Astrocyte of the spinal cord (primary cell): Measurements from ENCODE around the gene MCIDAS.

Source experiments
- DNase-seq: peaks from one replicate; pipeline ENCODE4 v3.0.0; 2011; ENCODE audit warnings: low read depth, low spot score
- H3K4me3 ChIP-seq: 2 replicates; pipeline ENCODE4 v1.5.1; 2011; ENCODE audit warnings: low read depth, mild to moderate bottlenecking, low read length, moderate library complexity
- in situ Hi-C: cut with HindIII; loops from 2 replicates; pipeline ENCODE4 v1.10.0; 2017; ENCODE audit warnings: low sequenced_read_pairs
- TF ChIP-seq, protein P1 (sequence below): IDR thresholded peaks from 2 replicates; pipeline ENCODE4 v1.5.1; 2012; ENCODE audit warnings: low read depth, mild to moderate bottlenecking, low read length, inconsistent platforms

MCIDAS gene

DNA sequence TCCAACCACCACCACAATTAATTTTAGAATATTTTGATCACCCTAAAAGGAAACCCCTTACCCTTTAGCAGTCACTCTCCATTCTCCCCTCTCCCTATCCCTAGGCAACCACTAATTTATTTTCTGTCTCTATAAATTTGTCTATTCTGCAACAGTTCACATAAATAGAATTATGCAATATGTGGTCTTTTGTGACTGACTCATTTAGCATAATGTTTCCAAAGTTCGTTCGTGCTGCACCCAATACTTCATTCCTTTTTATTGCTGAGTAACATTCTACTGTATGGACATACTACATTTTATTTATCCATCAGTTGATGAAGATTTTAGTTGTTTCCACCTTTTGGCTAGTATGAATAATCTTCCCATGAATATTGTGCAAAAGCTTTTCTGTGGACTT, 36.0 kb downstream of the MCIDAS start:
- DNase-seq = no peak

DNA sequence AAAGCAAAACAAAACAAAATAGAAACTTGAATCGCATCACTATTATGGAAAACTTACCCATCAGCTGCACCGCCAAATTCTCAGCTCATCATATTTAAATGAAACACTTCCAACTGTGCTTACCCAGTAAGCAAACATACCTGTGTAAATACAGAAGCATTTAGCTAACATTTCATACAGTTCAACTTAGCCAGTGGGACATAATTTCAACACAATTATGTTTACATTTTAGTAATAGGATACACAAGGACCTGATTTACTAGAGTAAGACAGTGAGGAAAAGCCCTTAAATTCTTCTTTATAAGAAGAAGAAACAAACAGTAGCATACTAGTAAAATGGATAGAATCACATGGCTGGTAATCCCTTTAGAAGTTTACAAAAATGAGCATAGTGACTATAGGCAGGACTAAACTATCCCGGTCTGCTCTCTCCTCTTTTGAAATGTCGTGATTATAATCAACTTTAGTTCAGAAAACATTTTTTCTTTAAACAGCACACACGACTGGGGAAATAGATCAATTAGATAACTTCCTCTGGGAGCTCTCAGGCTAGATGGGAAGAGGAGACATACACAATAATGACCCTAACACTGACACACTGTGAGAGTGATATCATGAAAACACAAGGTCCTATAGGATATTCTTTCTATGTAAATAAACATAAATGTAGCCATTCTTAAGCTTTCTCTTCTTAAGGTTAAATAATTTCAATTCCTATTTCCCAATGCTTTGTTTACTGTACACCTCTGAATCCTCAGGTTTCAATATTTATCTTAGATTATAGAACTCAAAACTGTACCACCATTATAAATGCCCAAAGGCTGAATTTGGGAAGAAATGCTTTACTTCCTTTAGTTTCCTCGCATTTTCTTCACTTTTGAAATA, 38.2 kb downstream of the MCIDAS start:
- DNase-seq = no peak
- TF ChIP-seq, protein P1, sequence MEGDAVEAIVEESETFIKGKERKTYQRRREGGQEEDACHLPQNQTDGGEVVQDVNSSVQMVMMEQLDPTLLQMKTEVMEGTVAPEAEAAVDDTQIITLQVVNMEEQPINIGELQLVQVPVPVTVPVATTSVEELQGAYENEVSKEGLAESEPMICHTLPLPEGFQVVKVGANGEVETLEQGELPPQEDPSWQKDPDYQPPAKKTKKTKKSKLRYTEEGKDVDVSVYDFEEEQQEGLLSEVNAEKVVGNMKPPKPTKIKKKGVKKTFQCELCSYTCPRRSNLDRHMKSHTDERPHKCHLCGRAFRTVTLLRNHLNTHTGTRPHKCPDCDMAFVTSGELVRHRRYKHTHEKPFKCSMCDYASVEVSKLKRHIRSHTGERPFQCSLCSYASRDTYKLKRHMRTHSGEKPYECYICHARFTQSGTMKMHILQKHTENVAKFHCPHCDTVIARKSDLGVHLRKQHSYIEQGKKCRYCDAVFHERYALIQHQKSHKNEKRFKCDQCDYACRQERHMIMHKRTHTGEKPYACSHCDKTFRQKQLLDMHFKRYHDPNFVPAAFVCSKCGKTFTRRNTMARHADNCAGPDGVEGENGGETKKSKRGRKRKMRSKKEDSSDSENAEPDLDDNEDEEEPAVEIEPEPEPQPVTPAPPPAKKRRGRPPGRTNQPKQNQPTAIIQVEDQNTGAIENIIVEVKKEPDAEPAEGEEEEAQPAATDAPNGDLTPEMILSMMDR = no peak
- in situ Hi-C loops = no loop called here
- no peak overlapping the region for H3K4me3 ChIP-seq

More for the DNA sequence above, 36.0 kb downstream of the MCIDAS start:
- H3K4me3 ChIP-seq = no peak overlapping the region
- TF ChIP-seq, protein P1 = no peak
- in situ Hi-C loops = no loop called here

DNA sequence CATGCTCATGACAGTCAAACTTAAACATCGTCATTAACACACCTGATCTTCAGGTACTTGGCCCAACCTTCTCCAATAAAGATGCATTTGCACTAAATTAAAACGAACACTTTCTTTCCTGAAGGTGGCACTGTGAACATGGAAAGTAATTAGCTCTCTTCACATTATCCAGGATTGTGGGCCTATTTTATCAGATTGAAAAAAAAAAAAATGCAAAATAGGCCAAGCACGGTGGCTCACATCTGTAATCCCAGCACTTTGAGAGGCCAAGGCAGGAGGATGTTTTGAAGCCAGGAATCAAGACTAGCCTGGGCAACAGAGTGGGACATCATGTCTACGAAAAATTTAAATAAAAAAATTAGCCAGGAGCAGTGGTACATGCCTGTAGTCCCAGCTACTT, 39.7 kb downstream of the MCIDAS start:
- in situ Hi-C loops = no loop called here
- DNase-seq = no peak
- H3K4me3 ChIP-seq = no peak overlapping the region
- TF ChIP-seq, protein P1 = peak; percentile 6

DNA sequence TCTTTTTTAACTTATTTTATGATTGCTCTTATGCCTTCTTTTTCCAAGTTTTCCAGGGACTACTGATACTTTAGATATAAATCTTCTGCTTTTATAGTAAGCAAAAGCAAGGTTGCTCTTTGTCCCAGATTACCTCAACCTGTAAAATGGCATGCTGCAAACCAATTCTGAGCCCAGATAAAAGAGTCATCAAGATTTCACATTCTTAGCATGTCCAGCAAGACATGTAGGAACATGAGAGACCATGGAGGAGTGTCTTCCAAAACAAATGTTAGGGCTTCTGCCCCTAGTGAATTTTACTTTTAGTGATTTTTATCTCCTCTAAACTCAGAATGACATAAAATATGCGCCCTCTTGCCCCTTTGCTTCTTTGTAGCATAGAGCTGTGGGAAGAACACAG, 47.1 kb downstream of the MCIDAS start:
- DNase-seq = no peak
- TF ChIP-seq, protein P1 = no peak
- no peak overlapping the region for H3K4me3 ChIP-seq
- in situ Hi-C loops = no loop called here

DNA sequence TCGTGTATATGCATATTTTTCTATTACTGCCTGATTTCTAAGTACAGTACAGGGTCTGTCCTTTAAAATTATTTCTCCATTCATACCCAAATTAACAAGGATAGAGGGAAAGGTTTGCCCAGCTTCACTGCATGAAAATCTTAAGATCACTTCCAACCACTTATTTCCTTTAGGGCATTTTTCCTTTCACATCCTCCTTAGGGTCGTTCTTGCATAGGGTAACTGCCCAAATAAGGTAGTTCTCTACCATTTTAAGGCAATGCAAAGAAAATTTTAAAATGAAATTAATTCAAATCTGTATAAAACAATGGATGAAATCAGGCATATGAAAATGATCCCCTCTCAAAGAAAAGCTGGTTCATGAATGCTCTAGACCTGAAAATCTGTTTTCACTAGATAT, 50.0 kb downstream of the MCIDAS start:
- no peak for DNase-seq
- in situ Hi-C loops = no loop called here
- H3K4me3 ChIP-seq = no peak overlapping the region
- TF ChIP-seq, protein P1 = no peak

DNA sequence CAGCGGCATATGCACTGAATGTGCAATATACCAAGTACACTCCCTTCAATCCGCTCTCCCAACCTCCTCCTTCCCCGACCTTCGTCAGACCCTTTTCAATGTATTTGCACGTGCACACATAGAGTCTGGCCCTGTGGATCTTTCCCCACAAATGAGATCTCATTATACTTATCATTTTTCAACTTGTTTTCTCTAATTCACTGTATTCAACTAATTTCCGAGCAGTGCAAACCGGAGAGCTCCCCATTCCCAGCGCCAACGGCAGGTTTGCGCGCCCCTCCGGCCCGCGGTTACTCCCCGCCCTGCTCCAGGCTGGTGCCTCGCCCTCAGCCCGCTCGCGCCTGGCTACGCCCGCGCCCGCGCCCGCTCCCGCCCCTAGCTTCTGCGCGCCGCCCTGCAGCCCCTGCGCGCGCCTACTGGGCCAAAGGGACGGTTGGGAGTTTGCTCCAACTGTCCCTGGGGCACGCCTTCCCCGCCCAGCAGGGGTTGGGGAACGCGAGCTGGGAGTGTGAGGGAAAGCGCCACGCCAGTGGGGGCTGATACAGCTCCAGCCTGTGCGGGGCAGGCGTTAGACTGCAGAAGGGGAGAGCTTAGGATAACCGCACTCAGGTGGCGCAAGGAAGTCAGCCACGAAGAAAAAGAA, 50.8 kb downstream of the MCIDAS start:
- H3K4me3 ChIP-seq = peak overlapping the region; percentile 29
- TF ChIP-seq, protein P1 = peak; percentile 25
- in situ Hi-C loops = no loop called here
- no peak for DNase-seq
